HG03460 (cell line): Measurements from ENCODE around the gene UAP1L1.

Experiments
- ATAC-seq: cut with Tn5 transposase; IDR thresholded peaks from one replicate; pipeline ENCODE4 v1.9.1; 2021; ENCODE audit not compliant: unreplicated experiment

The UAP1L1 gene

DNA sequence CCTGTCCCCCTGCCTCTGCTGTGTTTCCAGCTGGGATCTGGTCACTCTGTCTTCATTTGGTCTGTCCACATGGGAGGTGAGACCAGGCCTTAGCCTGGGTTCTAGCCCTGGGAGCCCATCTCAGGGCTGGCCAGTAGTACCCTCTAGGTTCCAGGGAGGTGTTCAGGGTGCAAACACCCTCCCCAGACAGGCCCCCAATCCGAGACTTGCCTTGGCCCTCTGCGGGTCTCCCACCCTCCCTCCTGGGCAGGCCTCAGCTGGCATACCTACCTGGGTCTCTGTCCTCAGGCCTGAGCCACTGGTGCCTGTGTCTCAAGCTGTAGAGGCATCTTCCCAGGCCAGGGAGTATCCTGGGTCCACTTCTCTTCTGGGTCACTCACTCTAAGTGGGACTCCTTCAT is 6.0 kb upstream of the UAP1L1 start:
- no peak for ATAC-seq

DNA sequence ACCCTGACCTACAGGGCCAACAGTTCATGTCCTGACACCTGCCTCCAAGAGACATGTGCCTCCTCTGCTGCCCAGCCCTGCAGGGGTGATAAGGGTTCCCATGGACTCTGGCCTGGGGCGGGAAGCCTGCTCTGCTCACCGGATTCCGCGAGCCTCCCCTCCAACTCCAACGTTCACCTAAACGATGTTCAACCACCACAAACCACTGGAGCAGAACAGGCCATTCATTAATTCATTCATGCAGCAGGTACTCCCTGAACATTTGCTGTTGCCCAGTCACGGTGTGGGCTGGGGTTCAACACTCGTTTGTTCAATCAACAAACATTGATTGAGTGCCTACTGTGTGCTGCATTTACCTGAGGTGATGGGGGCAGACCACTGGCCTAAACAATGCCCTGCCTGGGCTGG is 3.3 kb upstream of the UAP1L1 start:
- ATAC-seq: no peak

DNA sequence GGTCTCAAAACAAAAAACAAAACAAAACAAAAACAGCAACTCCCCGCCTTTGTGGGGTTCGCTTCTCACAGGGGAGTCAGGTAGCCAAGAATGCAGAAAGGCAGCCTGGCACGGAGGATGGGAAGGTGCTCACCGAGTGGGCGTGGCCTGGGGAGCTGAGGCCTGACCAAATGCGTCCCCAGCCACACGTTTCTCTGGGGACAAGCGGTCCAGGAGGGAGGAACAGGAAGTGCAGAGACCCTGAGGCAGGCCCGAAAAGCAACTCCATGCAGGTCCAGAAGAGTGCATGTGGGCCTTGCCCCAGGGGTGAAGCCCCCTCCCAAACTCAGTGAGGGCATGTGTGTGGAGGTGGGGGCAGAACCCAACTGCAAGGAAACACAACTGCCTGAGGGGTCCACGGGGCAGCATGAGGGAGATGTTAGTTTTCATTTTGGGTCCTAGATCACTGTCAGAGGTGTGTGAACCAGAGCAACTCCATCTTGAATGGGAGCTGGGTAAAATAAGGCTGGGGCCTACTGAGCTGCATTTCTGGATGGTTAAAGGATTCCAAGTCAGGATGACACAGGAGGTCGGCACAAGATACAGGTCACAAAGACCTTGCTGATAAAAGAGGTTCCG is 2.6 kb upstream of the UAP1L1 start:
- no peak for ATAC-seq

DNA sequence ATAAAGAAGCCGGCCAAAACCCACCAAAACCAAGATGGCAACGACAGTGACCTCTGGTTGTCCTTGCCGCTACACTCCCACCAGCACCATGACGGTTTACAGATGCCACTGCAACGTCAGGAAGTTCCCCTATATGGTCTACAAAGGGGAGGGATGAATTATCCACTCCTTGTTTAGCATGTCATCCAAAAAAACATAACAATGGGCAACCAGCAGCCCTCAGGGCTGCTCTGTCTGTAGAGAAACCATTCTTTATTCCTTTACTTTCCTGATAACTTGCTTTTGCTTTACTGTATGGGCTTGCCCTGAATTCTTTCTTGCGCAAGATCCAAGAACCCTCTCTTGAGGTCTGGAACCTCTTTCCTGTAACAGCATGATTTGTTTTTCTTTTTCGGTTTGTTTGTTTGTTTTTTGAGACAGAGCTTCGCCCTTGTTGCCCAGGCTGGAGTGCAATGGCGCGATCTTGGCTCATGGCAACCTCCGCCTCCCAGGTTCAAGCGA is 2.0 kb upstream of the UAP1L1 start:
- no peak for ATAC-seq

DNA sequence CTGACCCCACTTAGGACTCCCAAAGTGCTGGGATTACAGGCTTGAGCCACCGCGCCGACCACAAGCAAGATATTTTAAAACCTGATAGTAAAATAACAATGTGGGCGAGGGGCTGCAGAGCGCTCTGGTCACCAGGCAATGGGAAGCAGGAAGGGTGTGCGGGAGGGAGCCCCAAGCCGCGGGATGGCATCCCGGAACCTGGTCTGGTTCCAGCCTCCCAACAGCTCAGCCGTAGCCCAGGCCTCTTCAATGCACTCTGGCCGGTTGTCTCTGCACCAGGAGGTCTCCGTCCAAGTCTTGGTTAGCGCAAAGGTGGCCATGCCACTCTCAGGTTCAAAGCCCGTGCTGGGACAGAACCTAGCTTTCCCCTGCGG is 694 bp upstream of the UAP1L1 start:
- no peak for ATAC-seq

- peak; percentile 29 for ATAC-seq
These were observed 709 bp downstream of the UAP1L1 start for GRCh38 chr9:137077758-137078693.

DNA sequence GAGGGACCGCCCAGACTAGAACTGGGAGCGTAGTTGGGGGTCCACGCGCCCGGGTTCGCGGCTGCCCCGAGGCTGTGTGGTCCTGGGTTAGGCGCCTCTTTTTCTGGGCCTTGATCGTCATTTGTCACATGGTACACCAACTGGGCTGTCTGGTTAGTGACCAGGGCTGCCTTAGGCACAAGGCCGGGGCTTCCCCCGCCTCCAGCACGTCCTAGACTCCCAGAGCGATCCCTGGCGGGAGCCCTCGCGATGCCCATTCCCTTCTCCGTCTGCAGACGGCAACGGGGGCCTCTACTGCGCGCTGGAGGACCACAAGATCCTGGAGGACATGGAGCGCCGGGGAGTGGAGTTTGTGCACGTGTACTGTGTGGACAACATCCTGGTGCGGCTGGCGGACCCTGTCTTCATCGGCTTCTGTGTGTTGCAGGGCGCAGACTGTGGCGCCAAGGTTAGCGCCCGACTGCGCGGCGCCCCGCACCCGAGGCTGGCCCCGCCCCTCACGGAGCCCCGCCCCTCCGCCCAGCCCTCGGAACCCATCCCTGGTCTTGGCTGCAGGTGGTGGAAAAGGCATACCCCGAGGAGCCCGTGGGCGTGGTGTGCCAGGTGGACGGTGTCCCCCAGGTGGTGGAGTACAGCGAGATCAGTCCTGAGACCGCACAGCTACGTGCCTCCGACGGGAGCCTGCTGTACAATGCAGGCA is 1.5 kb downstream of the UAP1L1 start:
- ATAC-seq: no peak

DNA sequence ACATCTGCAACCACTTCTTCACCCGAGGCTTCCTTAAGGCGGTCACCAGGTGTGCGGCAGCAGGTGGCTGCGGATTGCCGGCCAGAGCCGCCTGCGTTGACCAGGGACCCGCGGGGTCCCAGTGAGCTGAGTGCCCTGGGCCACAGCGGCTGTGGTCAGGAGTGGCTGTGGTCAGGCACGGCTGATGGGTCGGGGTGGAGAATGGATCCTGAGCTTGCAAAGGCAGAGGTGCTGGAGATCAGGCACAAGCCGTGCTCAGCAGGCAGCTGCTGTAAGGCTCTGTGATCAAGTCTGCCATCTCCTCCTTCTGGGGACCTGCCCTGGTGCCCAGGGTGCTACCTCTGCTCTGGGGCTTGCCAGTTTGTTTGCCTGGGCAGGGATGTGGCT is 2.1 kb downstream of the UAP1L1 start:
- no peak for ATAC-seq

DNA sequence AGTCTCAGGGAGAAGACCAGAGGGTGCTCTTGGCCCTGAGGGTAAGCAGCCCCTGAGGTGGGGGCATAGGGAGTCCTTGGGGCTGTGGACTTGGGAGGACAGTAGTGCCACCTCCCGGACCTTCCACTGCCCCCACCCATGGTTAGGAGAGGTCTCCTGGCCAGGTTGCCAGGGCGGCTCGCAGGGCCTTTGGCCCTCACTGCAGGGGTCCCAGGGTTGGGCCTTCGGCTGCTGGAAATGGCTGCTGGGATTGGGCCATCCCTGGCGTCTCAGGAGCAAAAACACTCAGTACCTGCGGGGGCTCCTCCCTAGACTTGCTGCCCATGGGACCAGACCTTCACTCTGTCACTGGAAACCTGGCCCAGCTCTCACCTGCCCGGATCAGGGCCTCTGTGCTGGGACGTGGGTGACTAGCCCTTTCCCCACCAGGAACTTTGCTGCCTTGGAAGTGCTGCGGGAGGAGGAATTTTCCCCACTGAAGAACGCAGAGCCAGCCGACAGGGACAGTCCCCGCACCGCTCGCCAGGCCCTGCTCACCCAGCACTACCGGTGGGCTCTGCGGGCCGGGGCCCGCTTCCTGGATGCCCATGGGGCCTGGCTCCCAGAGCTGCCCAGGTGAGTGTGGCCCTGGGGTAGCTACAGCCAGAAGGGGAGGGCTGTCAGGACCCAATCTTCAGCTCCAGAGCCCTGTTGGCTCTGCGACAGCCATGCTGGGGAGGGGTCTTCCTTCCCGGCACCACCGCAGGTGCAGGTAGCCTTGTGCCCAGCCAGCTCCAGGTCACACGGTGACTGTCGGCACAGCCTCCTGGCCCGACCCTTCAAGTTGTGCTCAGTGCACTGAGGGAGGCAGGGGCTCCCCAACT is 3.2 kb downstream of the UAP1L1 start:
- ATAC-seq: no peak

DNA sequence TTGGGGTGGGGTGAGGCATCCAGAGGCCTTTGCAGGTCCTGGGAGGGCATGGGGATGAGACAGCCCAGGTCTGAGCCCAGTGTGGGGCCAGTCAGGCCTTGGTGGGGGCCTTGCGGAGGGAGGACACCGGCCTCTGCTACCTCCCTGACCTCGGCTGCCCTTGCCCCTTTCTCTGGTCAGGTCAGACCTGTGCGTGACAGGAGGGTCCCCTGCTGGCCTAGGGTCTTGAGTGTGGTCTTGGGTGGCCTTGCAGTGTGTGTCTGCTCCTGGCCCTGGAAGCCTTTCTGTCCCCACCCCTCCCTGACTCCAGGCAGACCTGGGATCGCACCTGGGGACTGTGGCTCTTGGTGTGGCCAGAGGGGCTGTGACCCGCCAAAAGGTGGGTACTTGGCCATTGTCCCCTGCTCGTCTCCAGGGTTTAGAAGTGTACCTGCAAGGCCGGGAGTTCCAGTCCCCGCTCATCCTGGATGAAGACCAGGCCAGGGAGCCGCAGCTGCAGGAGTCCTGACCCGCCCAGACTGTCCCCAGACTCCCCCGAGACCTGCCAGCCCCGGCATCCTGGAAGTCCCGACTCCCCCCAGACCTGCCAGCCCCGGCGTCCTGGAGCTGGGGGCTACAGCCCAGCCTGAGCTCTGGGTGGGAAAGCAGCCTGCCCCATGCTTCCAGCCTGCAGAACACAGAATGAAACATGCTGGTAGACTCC is 5.1 kb downstream of the UAP1L1 start:
- ATAC-seq: no peak

- ATAC-seq: no peak
These were observed 5.6 kb downstream of the UAP1L1 start for GRCh38 chr9:137082925-137083290.

- ATAC-seq: no peak
These were observed 6.2 kb downstream of the UAP1L1 start for GRCh38 chr9:137083394-137084004.

GRCh38 chr9:137084526-137084925 is 7.2 kb downstream of the UAP1L1 start:
- no peak for ATAC-seq

GRCh38 chr9:137085920-137086530 is 8.7 kb downstream of the UAP1L1 start:
- peak; percentile 1 for ATAC-seq

DNA sequence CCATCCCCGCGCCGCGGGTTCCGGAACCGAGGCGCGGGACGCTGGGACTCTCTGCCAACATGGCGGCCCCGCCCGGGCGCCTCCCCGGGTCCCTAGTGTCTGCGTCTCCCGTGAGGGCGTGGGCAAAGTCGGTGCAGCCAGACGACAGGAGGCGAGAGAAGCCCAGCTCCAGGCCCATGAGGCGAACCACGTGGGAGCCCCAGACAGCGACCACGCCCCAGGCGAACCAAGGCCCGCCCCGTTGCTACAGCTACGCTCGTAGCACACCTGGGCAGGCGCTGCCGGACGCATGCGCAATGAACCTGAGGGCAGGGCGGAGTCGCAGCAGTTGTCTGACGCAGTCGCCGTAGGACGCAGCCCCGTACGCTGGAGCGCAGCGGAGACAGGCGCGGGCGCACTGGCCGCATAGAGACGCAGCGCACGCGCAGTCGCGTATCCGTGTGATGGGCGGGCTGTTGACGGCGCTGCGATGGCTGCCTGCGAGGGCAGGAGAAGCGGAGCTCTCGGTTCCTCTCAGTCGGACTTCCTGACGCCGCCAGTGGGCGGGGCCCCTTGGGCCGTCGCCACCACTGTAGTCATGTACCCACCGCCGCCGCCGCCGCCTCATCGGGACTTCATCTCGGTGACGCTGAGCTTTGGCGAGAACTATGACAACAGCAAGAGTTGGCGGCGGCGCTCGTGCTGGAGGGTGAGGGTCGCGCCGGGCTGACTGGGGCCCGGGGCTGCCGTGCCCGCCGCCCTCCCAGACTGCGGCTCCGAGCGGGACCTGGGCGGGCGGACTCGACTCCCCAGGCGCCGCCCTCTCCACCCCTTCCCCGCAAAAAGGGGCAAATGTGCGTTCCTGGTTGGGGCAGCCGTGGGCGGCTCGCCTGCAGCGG is 9.5 kb downstream of the UAP1L1 start, which contains the start of gene MAN1B1:
MAN1B1 (plus strand) TSS at position 455 of the 878 bp plus-strand sequence; CDS start at position 470, 15 bp downstream.
- ATAC-seq: peak; percentile 73

GRCh38 chr9:137087409-137087925 is 10.2 kb downstream of the UAP1L1 start:
- ATAC-seq: peak; percentile 2

- ATAC-seq: no peak
These were observed 10.8 kb downstream of the UAP1L1 start for GRCh38 chr9:137088121-137088520.
